8988T (cell line): ENCODE data around the gene NDUFB4.
A peak's percentile ranks its signal among the peaks of the same experiment; 100 is the strongest.

Experiments
- DNase-seq: peaks from one replicate; pipeline ENCODE4 v3.0.0; 2011

Gene NDUFB4

GRCh38 chr3:120596116-120596852 lies at the start of gene NDUFB4:
Gene NDUFB4 (plus strand): TSS chr3:120596336. CDS start chr3:120596360, 24 bp downstream.
- peak; percentile 61 for DNase-seq

- DNase-seq: no peak
These were observed 45.6 kb upstream of the NDUFB4 start for GRCh38 chr3:120550546-120550945.

- DNase-seq: no peak
These were observed 43.7 kb upstream of the NDUFB4 start for GRCh38 chr3:120552184-120553172.

- no peak for DNase-seq
These were observed 41.1 kb upstream of the NDUFB4 start for GRCh38 chr3:120554812-120555606.

GRCh38 chr3:120555657-120556509 lies 40.3 kb upstream of the NDUFB4 start:
- DNase-seq: no peak

- DNase-seq: no peak
These were observed 39.0 kb upstream of the NDUFB4 start for GRCh38 chr3:120557115-120557514.

- DNase-seq: peak; percentile 34
These were observed 37.3 kb upstream of the NDUFB4 start for GRCh38 chr3:120558771-120559241.

GRCh38 chr3:120559242-120560061 lies 36.7 kb upstream of the NDUFB4 start:
- DNase-seq: no peak

GRCh38 chr3:120560304-120561250 lies 35.6 kb upstream of the NDUFB4 start:
- no peak for DNase-seq

- DNase-seq: no peak
These were observed 34.7 kb upstream of the NDUFB4 start for GRCh38 chr3:120561251-120562045.

- no peak for DNase-seq
These were observed 32.6 kb upstream of the NDUFB4 start for GRCh38 chr3:120563356-120564022.

GRCh38 chr3:120566243-120566975 lies 29.7 kb upstream of the NDUFB4 start:
- DNase-seq: no peak

GRCh38 chr3:120567370-120568201 lies 28.6 kb upstream of the NDUFB4 start:
- DNase-seq: no peak

- no peak for DNase-seq
These were observed 28.0 kb upstream of the NDUFB4 start for GRCh38 chr3:120568202-120568531.

GRCh38 chr3:120568598-120568997 lies 27.5 kb upstream of the NDUFB4 start:
- no peak for DNase-seq

GRCh38 chr3:120569222-120570057 lies 26.7 kb upstream of the NDUFB4 start:
- DNase-seq: no peak
